ENCODE data around the gene STX11.

GRCh38 chr6:144217264-144217663 lies 66.9 kb downstream of the STX11 start:
- TF ChIP-seq ZNF274 (IDR thresholded peaks at IDR 0.05; ENCODE audit: insufficient read depth, insufficient read length) (no peak), ETV6 (conservative IDR thresholded peaks at IDR 0.05 in 1 of 2, IDR thresholded peaks at IDR 0.05 in 1 of 2; ENCODE audit: borderline replicate concordance in 1 of 2, low read depth in 1 of 2) (no peak), CTCF (IDR thresholded peaks at IDR 0.05 in 2 of 3, conservative IDR thresholded peaks at IDR 0.05 in 1 of 3; ENCODE audit: control insufficient read depth in 2 of 3, extremely low read depth in 1 of 3, insufficient read depth in 1 of 3, low read depth in 3 of 3, low read length in 3 of 3) (no peak), CREM (IDR thresholded peaks at IDR 0.05; ENCODE audit: low read depth) (no peak), POLR2A (IDR thresholded peaks at IDR 0.05; ENCODE audit: low read depth, low read length) (no peak), ELK1 (IDR thresholded peaks at IDR 0.05; ENCODE audit: low read depth, low read length) (no peak), BCL3 (IDR thresholded peaks at IDR 0.05; ENCODE audit: borderline replicate concordance, insufficient read depth, low read depth, low read length, poor library complexity, severe bottlenecking) (no peak), RAD21 (IDR thresholded peaks at IDR 0.05; ENCODE audit: insufficient read depth, low read depth, low read length) (no peak)

Measured in GM12878 (cell line).